ENCODE data around the gene CFL1.
A peak's percentile ranks its signal among the peaks of the same experiment; 100 is the strongest.

Gene CFL1

GRCh38 chr11:65887723-65888162 is 29.8 kb upstream of the CFL1 start:
- no peak for DNase-seq

- DNase-seq: no peak
Observed at GRCh38 chr11:65886826-65887722, 29.1 kb upstream of the CFL1 start.

- no peak for DNase-seq
Observed at GRCh38 chr11:65885808-65886536, 28.0 kb upstream of the CFL1 start.

- no peak for DNase-seq
Observed at GRCh38 chr11:65885231-65885630, 27.3 kb upstream of the CFL1 start.

GRCh38 chr11:65884716-65885092 is 26.7 kb upstream of the CFL1 start:
- peak; percentile 81 for DNase-seq

- no peak for DNase-seq
Observed at GRCh38 chr11:65883786-65884715, 26.1 kb upstream of the CFL1 start.

- DNase-seq: no peak
Observed at GRCh38 chr11:65883058-65883761, 25.2 kb upstream of the CFL1 start.

GRCh38 chr11:65882120-65883057 is 24.4 kb upstream of the CFL1 start:
- no peak for DNase-seq

- DNase-seq: no peak
Observed at GRCh38 chr11:65880844-65881421, 23.0 kb upstream of the CFL1 start.

GRCh38 chr11:65880027-65880426 is 22.0 kb upstream of the CFL1 start:
- no peak for DNase-seq

GRCh38 chr11:65879617-65880016 is 21.6 kb upstream of the CFL1 start, which contains the start of gene CTSW:
Gene CTSW, plus strand, starts transcription at chr11:65879837. Its CDS starts 18 bp downstream, at chr11:65879855.
- DNase-seq: no peak

- peak; percentile 97 for DNase-seq
Observed at GRCh38 chr11:65873318-65874156, 15.6 kb upstream of the CFL1 start.

- DNase-seq: no peak
Observed at GRCh38 chr11:65872586-65873317, 14.8 kb upstream of the CFL1 start, which contains the start of gene EFEMP2. Gene EFEMP2, minus strand, starts transcription at chr11:65872800. Its CDS starts 446 bp downstream, at chr11:65872354.

- no peak for DNase-seq
Observed at GRCh38 chr11:65871811-65872548, 14.0 kb upstream of the CFL1 start.

- DNase-seq: no peak
Observed at GRCh38 chr11:65870706-65871681, 13.0 kb upstream of the CFL1 start.

- DNase-seq: no peak
Observed at GRCh38 chr11:65870307-65870658, 12.3 kb upstream of the CFL1 start.
